GM12892 (cell line): Measurements from ENCODE around the gene RSKR.
"Not testable (repeated sequence)": the region's sequence is repeated elsewhere in the genome, so short reads cannot be mapped to it uniquely, and the experiment has no call there.

Experiments used
- POLR2A ChIP-seq: IDR thresholded peaks from 2 replicates; pipeline ENCODE4 v1.6.1; 2011; ENCODE audit warnings: low read depth, low read length, control low read depth
- POLR2AphosphoS5 ChIP-seq: IDR thresholded peaks from 2 replicates; pipeline ENCODE4 v1.6.1; 2011; ENCODE audit warnings: low read depth, low read length, control low read depth

GRCh38 chr17:28658766-28659496, 44.9 kb upstream of the RSKR start:
- not testable (repeated sequence) for TF ChIP-seq POLR2AphosphoS5, POLR2A
